ENCODE results near the gene FOXK2. TPM values are rescaled to one million over a fixed set of nuclear protein-coding genes. Genes with fewer than 3 reads are reported as not detected.

FOXK2 gene
- total and polyA plus RNA-seq, 2 donors (not counting 3 experiments of a cell fraction or from before 2014, with no cell fraction given), result 33.4 to 79.3 TPM

- no peak for DNase-seq (ENCODE audit: low read depth, low spot score)
- Histone ChIP-seq H3K9me3 (replicated peaks; ENCODE audit: control insufficient read depth, insufficient read depth, low read length) (no peaks in the 10 kb centered on the region), H3K9me1 (replicated peaks; ENCODE audit: control insufficient read depth, extremely low read depth, insufficient read depth, low read length) (no peaks in the 10 kb centered on the region), H3K4me2 (ENCODE audit: insufficient read depth, low read length) (no peak overlapping the region), H3K4me3 (replicated peaks in 1 of 3; ENCODE audit: insufficient read depth in 1 of 3, low read depth in 1 of 3, low read length in 3 of 3) (no peak overlapping the region), H4K20me1 (replicated peaks; ENCODE audit: control insufficient read depth, extremely low read depth, insufficient read depth, low read length) (no peaks in the 10 kb centered on the region), H2AFZ (ENCODE audit: low read depth, low read length) (no peak overlapping the region), H3K79me2 (ENCODE audit: control insufficient read depth, insufficient read depth, low read length) (peaks cover 11% of the 10 kb centered on the region), H3K27ac (ENCODE audit: insufficient read depth, low read depth, low read length) (no peak overlapping the region), H3K4me1 (ENCODE audit: control insufficient read depth, extremely low read depth, insufficient read depth, low read length) (no peaks in the 10 kb centered on the region), H3K27me3 (ENCODE audit: control insufficient read depth in 2 of 2, insufficient read depth in 2 of 2, low read length in 2 of 2) (no peaks in the 10 kb centered on the region), H3K36me3 (ENCODE audit: control insufficient read depth in 2 of 2, extremely low read depth in 1 of 2, insufficient read depth in 2 of 2, low read length in 2 of 2) (peaks cover 3 to 28% of the 10 kb centered on the region in 2 experiments), H3K9ac (replicated peaks; ENCODE audit: extremely low read depth, insufficient read depth, low read length) (no peak overlapping the region)
- no peak for FAIRE-seq
- intact Hi-C loops (cut with micrococcal nuclease), result no loop called here
- BruUV-seq (replicated peaks), result no TSS peak
- ChIA-PET CTCF (no interaction called here), POLR2A (no interaction called here)
- TF ChIP-seq JUN (IDR thresholded peaks at IDR 0.05; ENCODE audit: borderline replicate concordance, insufficient read depth, insufficient read length, low read depth) (no peak), GATA2 (IDR thresholded peaks at IDR 0.05; ENCODE audit: insufficient read depth, insufficient read length, low read depth, low read length) (no peak), EZH2 (IDR thresholded peaks at IDR 0.05; ENCODE audit: borderline replicate concordance, low read depth, low read length, severe bottlenecking) (no peak), MYC (IDR thresholded peaks at IDR 0.05; ENCODE audit: low read depth, low read length) (no peak), POLR2A (IDR thresholded peaks at IDR 0.05; ENCODE audit: low read depth, low read length) (no peak), POLR2AphosphoS5 (IDR thresholded peaks at IDR 0.05; ENCODE audit: insufficient read depth, low read depth, low read length) (no peak), CTCF (IDR thresholded peaks at IDR 0.05; ENCODE audit: extremely low read depth in 1 of 2, insufficient read depth in 1 of 2, low read depth in 1 of 2, low read length in 2 of 2) (no peak), FOS (IDR thresholded peaks at IDR 0.05; ENCODE audit: borderline replicate concordance, insufficient read depth, low read length) (no peak)
- TF ChIP-seq, protein P1, sequence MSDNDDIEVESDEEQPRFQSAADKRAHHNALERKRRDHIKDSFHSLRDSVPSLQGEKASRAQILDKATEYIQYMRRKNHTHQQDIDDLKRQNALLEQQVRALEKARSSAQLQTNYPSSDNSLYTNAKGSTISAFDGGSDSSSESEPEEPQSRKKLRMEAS (IDR thresholded peaks at IDR 0.05; ENCODE audit: insufficient read depth, insufficient read length), result no peak
- dilution Hi-C loops (cut with MboI; ENCODE audit: extremely low pct_ligation_motif_present, low sequenced_read_pairs), result no loop called here
Observed at GRCh38 chr17:82627405-82627804, 107.9 kb downstream of the FOXK2 start.

Measured in endothelial cell of umbilical vein (primary cell).